Panc1 (cell line): ENCODE results near the gene PKD2. TPM values are rescaled to one million over a fixed set of nuclear protein-coding genes. Genes with fewer than 3 reads are reported as not detected.

ENCODE experiments used
- ATAC-seq: fragments of 200-7000 bp; cut with Tn5 transposase; 2 replicates; pipeline ENCODE4 v1.9.1; 2020; ENCODE audit warnings: mild to moderate bottlenecking, moderate library complexity
- BruUV-seq: library from RNA; stranded (reverse); fragments of 400-500 nt; replicated peaks from 2 replicates; lab custom pipeline; 2021; lab: Mats Ljungman, UMichigan
- CTCF ChIA-PET: fragments of 300-600 bp; sonication (Branson Sonifier 250); formaldehyde crosslinking; loops from one replicate; lab custom pipeline; 2022; ENCODE audit warnings: antibody characterized with exemption; lab: Charles Lee
- POLR2A ChIA-PET: fragments of 300-600 bp; sonication (Branson Sonifier 250); formaldehyde crosslinking; loops from one replicate; lab custom pipeline; 2022; ENCODE audit warnings: antibody characterized with exemption; lab: Charles Lee
- DNase-seq: peaks from one replicate; pipeline ENCODE4 v3.0.0-alpha.2; 2010; ENCODE audit warnings: low read depth, low spot score
- H3K27ac ChIP-seq: 2 replicates; pipeline ENCODE4 v1.5.1; 2011; ENCODE audit warnings: mild to moderate bottlenecking, low read length, inconsistent platforms
- H3K27me3 ChIP-seq: fragments of 200-500 bp; sonication (Bioruptor generic); 2 replicates; pipeline ENCODE4 v1.6.0; 2014; ENCODE audit warnings: low read length, inconsistent platforms; ENCODE audit not compliant: control insufficient read depth, insufficient read depth
- H3K36me3 ChIP-seq: fragments of 200-500 bp; sonication (Bioruptor generic); 2 replicates; pipeline ENCODE4 v1.5.1; 2014; ENCODE audit warnings: inconsistent platforms, mild to moderate bottlenecking, low read length, moderate library complexity; ENCODE audit not compliant: control insufficient read depth, insufficient read depth
- H3K4me1 ChIP-seq: 2 replicates; pipeline ENCODE4 v1.5.1; 2011; ENCODE audit warnings: inconsistent platforms, mild to moderate bottlenecking, low read length, moderate library complexity; ENCODE audit not compliant: control insufficient read depth, insufficient read depth
- H3K4me3 ChIP-seq, 2 experiments: 2 replicates each; pipeline ENCODE4 v1.5.1; 2011 to 2012; ENCODE audit warnings: low read depth in 2 of 2, low read length in 2 of 2, mild to moderate bottlenecking in 2 of 2, inconsistent platforms in 1 of 2, moderate library complexity in 1 of 2
- H3K9me3 ChIP-seq: fragments of 200-500 bp; sonication (Bioruptor generic); 2 replicates; pipeline ENCODE4 v1.5.1; 2014; ENCODE audit warnings: low read depth, mild to moderate bottlenecking, inconsistent platforms, low read length, moderate library complexity; ENCODE audit not compliant: control insufficient read depth, insufficient read depth
- POLR2AphosphoS5 ChIP-seq: IDR thresholded peaks from 2 replicates; pipeline ENCODE4 v1.6.1; 2012; ENCODE audit warnings: mild to moderate bottlenecking, low read depth, low read length, moderate library complexity
- SIN3A ChIP-seq: IDR thresholded peaks from 2 replicates; pipeline ENCODE4 v1.6.1; 2012; ENCODE audit warnings: low read depth, mild to moderate bottlenecking, low read length, moderate library complexity, borderline replicate concordance; ENCODE audit not compliant: insufficient read depth
- TCF7L2 ChIP-seq: IDR thresholded peaks from 2 replicates; pipeline ENCODE4 v1.6.1; 2011; ENCODE audit warnings: mild to moderate bottlenecking, low read depth, low read length, inconsistent platforms
- in situ Hi-C: cut with HindIII; loops from 2 replicates; pipeline ENCODE4 v1.10.0; 2016; ENCODE audit warnings: low sequenced_read_pairs, low pct_unique_long_range_greater_than_20kb
- intact Hi-C: fragments of 100-400 bp; cut with micrococcal nuclease; formaldehyde crosslinking; loops from one replicate; pipeline ENCODE4 v1.10.0; 2022; ENCODE audit not compliant: unreplicated experiment
- total RNA-seq: library from RNA; stranded (reverse); gene quantifications from one replicate; pipeline ENCODE4 v1.2.1, GENCODE V29; 2021; ENCODE audit not compliant: unreplicated experiment
- TF ChIP-seq, protein P1 (sequence below), 2 experiments: IDR thresholded peaks; 2 replicates each; pipeline ENCODE4 v1.6.1; 2011 to 2012; ENCODE audit warnings: low read depth in 2 of 2, control low read depth in 1 of 2, low read length in 1 of 2, mild to moderate bottlenecking in 1 of 2, moderate library complexity in 1 of 2; ENCODE audit not compliant: insufficient read depth in 1 of 2
- TF ChIP-seq, protein P2 (sequence below): fragments of 450-650 bp; IDR thresholded peaks from 2 replicates; pipeline ENCODE4 v1.5.1; 2017; ENCODE audit warnings: mild to moderate bottlenecking

The PKD2 gene
- total RNA-seq, 1 experiment from 2014 or later, result 21.7 TPM

DNA sequence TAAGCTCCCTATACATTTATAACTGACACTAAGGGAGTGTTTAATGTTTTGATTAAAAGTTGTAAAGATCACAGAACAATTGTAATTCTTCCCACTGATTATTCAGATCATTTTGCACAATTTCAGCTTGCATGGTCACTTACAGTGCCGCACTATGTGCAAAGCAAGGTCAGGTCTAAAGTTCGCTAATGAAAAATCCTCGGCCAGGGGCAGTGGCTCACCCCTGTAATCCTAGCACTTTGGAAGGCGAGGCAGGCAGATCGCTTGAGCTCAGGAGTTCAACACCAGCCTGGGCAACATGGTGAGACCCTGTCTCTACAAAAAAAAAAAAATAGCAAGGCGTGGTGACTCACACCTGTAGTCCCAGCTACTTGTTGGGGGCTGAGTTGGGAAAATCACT, 57.0 kb downstream of the PKD2 start:
- TF ChIP-seq, protein P1, sequence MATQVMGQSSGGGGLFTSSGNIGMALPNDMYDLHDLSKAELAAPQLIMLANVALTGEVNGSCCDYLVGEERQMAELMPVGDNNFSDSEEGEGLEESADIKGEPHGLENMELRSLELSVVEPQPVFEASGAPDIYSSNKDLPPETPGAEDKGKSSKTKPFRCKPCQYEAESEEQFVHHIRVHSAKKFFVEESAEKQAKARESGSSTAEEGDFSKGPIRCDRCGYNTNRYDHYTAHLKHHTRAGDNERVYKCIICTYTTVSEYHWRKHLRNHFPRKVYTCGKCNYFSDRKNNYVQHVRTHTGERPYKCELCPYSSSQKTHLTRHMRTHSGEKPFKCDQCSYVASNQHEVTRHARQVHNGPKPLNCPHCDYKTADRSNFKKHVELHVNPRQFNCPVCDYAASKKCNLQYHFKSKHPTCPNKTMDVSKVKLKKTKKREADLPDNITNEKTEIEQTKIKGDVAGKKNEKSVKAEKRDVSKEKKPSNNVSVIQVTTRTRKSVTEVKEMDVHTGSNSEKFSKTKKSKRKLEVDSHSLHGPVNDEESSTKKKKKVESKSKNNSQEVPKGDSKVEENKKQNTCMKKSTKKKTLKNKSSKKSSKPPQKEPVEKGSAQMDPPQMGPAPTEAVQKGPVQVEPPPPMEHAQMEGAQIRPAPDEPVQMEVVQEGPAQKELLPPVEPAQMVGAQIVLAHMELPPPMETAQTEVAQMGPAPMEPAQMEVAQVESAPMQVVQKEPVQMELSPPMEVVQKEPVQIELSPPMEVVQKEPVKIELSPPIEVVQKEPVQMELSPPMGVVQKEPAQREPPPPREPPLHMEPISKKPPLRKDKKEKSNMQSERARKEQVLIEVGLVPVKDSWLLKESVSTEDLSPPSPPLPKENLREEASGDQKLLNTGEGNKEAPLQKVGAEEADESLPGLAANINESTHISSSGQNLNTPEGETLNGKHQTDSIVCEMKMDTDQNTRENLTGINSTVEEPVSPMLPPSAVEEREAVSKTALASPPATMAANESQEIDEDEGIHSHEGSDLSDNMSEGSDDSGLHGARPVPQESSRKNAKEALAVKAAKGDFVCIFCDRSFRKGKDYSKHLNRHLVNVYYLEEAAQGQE (IDR thresholded peaks at IDR 0.05; ENCODE audit: insufficient read depth in 1 of 2, low read depth in 2 of 2, low read length in 1 of 2), result no peak
- BruUV-seq, result no TSS peak
- Histone ChIP-seq H3K4me1 (no peaks in the 10 kb centered on the region), H3K36me3 (peaks cover 2% of the 10 kb centered on the region; the same call in 1 of the 2 replicates), H3K9me3 (no peaks in the 10 kb centered on the region), H3K27me3 (no peaks in the 10 kb centered on the region), H3K4me3 (no peak overlapping the region), H3K27ac (no peak overlapping the region)
- DNase-seq, result no peak
- no peak for ATAC-seq
- intact Hi-C loops (no loop called here), in situ Hi-C loops (no loop called here)
- ChIA-PET POLR2A (no interaction called here), CTCF (no interaction called here)

DNA sequence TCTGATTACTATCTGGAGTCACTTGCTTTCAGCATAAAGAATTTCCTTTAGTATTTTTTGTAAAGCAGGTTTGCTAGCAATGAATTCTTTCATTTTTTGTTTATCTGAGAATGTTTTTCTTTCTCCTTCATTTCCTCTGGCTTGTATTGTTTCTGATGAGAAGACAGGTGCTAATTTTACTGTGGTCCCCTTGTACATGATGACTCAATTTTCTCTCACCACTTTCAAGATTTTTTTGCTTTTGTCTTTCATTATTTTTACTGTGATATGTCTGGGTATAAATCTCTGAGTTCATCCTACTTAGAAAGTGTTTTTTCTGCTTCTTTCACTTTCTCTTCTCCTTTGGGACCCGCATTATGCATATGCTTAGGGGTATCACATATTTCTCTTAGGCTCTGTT, 62.6 kb downstream of the PKD2 start:
- CTCF ChIA-PET, result interaction anchor here (0.6 kb wide), 1 partner anchor 140 kb away, joined by 3 read pairs; no protein-coding TSS in a partner anchor
- H3K27ac ChIP-seq, result no peak overlapping the region
- no peak for DNase-seq
- no peaks in the 10 kb centered on the region for H3K27me3 ChIP-seq
- no peak for TF ChIP-seq SIN3A
- TF ChIP-seq, protein P2, sequence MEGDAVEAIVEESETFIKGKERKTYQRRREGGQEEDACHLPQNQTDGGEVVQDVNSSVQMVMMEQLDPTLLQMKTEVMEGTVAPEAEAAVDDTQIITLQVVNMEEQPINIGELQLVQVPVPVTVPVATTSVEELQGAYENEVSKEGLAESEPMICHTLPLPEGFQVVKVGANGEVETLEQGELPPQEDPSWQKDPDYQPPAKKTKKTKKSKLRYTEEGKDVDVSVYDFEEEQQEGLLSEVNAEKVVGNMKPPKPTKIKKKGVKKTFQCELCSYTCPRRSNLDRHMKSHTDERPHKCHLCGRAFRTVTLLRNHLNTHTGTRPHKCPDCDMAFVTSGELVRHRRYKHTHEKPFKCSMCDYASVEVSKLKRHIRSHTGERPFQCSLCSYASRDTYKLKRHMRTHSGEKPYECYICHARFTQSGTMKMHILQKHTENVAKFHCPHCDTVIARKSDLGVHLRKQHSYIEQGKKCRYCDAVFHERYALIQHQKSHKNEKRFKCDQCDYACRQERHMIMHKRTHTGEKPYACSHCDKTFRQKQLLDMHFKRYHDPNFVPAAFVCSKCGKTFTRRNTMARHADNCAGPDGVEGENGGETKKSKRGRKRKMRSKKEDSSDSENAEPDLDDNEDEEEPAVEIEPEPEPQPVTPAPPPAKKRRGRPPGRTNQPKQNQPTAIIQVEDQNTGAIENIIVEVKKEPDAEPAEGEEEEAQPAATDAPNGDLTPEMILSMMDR, result no peak
- BruUV-seq, result no TSS peak
- ATAC-seq, result no peak
- in situ Hi-C loops, result no loop called here
- no peak overlapping the region for H3K4me3 ChIP-seq
- no peaks in the 10 kb centered on the region for H3K9me3 ChIP-seq
- POLR2A ChIA-PET, result no interaction called here
- H3K36me3 ChIP-seq, result no peaks in the 10 kb centered on the region; the same call in 1 of the 2 replicates
- intact Hi-C loops, result no loop called here
- H3K4me1 ChIP-seq, result no peaks in the 10 kb centered on the region

DNA sequence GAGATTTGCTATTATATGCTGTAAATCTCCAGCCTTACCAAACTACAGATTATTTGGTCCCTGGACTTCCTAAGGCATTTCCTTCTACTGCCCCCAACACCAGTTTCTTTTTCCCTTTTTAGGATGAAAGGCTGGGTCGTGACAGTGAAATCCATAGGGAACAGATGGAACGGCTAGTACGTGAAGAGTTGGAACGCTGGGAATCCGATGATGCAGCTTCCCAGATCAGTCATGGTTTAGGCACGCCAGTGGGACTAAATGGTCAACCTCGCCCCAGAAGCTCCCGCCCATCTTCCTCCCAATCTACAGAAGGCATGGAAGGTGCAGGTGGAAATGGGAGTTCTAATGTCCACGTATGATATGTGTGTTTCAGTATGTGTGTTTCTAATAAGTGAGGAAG, 67.9 kb downstream of the PKD2 start:
- ChIA-PET POLR2A (no interaction called here), CTCF (no interaction called here)
- Histone ChIP-seq H3K9me3 (no peaks in the 10 kb centered on the region), H3K4me3 (no peak overlapping the region), H3K36me3 (no peaks in the 10 kb centered on the region), H3K4me1 (no peaks in the 10 kb centered on the region), H3K27ac (no peak overlapping the region), H3K27me3 (no peaks in the 10 kb centered on the region)
- BruUV-seq, result no TSS peak
- in situ Hi-C loops (no loop called here), intact Hi-C loops (no loop called here)
- ATAC-seq (no peak), DNase-seq (no peak)
- no peak for TF ChIP-seq POLR2AphosphoS5
- TF ChIP-seq SIN3A, result no peak
- TF ChIP-seq, protein P1 (IDR thresholded peaks at IDR 0.05; ENCODE audit: insufficient read depth in 1 of 2, low read depth in 2 of 2, low read length in 1 of 2), result no peak
- TF ChIP-seq, protein P2, result no peak
- no peak for TF ChIP-seq TCF7L2
